ENCODE measurements around the gene OXCT2. TPM values are rescaled to one million over a fixed set of nuclear protein-coding genes. Genes with fewer than 3 reads are reported as not detected.

OXCT2 gene
- polyA plus RNA-seq, 2 donors: 0.25 to 0.28 TPM

GRCh38 chr1:39745016-39745670 lies 26.0 kb downstream of the OXCT2 start:
- Histone ChIP-seq H3K36me3 (ENCODE audit: control insufficient read depth in 2 of 2, insufficient read depth in 2 of 2, low read length in 1 of 2) (peaks cover 36 to 45% of the 10 kb centered on the region in 2 donors), H3K4me1 (ENCODE audit: control insufficient read depth in 2 of 2, insufficient read depth in 2 of 2, low read length in 1 of 2) (no peaks in the 10 kb centered on the region)
- WGBS, 2 donors: 94 to 95% methylated on average over 16 of the region's 16 CpGs

GRCh38 chr1:39738622-39739366 lies 32.4 kb downstream of the OXCT2 start, which contains the start of gene PPIE:
PPIE (plus strand) TSS chr1:39738882; CDS start chr1:39738901, 19 bp downstream.
- Histone ChIP-seq H3K4me1 (ENCODE audit: control insufficient read depth in 2 of 2, insufficient read depth in 2 of 2, low read length in 1 of 2) (peaks cover 6 to 9% of the 10 kb centered on the region in 2 donors), H3K4me3 (ENCODE audit: low read depth in 1 of 2, low read length in 2 of 2) (peak within 1 kb of the TSS; percentile 85 to 99), H3K27ac (ENCODE audit: low read depth in 2 of 2, low read length in 1 of 2) (peak within 1 kb of the TSS; percentile 75 to 91), H3K27me3 (ENCODE audit: control insufficient read depth in 1 of 2, insufficient read depth in 2 of 2, low read length in 2 of 2) (no peaks in the 10 kb centered on the region), H3K9me3 (ENCODE audit: control insufficient read depth in 2 of 2, insufficient read depth in 1 of 2, low read depth in 1 of 2, low read length in 1 of 2) (no peaks in the 10 kb centered on the region), H3K36me3 (ENCODE audit: control insufficient read depth in 2 of 2, insufficient read depth in 2 of 2, low read length in 1 of 2) (peaks cover 10 to 15% of the 10 kb centered on the region in 2 donors)
- WGBS, 2 donors: 1% methylated on average over 46 to 52 of the region's 52 CpGs

More at GRCh38 chr1:39745016-39745670, 26.0 kb downstream of the OXCT2 start:
- Histone ChIP-seq H3K9me3 (ENCODE audit: control insufficient read depth in 2 of 2, insufficient read depth in 1 of 2, low read depth in 1 of 2, low read length in 1 of 2) (peaks cover 0 to 2% of the 10 kb centered on the region in 2 donors), H3K27me3 (ENCODE audit: control insufficient read depth in 1 of 2, insufficient read depth in 2 of 2, low read length in 2 of 2) (no peaks in the 10 kb centered on the region), H3K27ac (ENCODE audit: low read depth in 2 of 2, low read length in 1 of 2) (no peak overlapping the region), H3K4me3 (ENCODE audit: low read depth in 1 of 2, low read length in 2 of 2) (no peak overlapping the region)

- WGBS, 2 donors: 81 to 83% methylated on average over 9 of the region's 9 CpGs
- H3K27ac ChIP-seq (ENCODE audit: low read depth in 2 of 2, low read length in 1 of 2): no peak overlapping the region
Measured at GRCh38 chr1:39737546-39738169, 33.5 kb downstream of the OXCT2 start.

GRCh38 chr1:39735731-39736130 lies 35.4 kb downstream of the OXCT2 start:
- peaks cover 6 to 9% of the 10 kb centered on the region in 2 donors for H3K4me1 ChIP-seq (ENCODE audit: control insufficient read depth in 2 of 2, insufficient read depth in 2 of 2, low read length in 1 of 2)
- H3K4me3 ChIP-seq (ENCODE audit: low read depth in 1 of 2, low read length in 2 of 2): no peak overlapping the region
- no peaks in the 10 kb centered on the region for H3K36me3 ChIP-seq (ENCODE audit: control insufficient read depth in 2 of 2, insufficient read depth in 2 of 2, low read length in 1 of 2)
- no peaks in the 10 kb centered on the region for H3K9me3 ChIP-seq (ENCODE audit: control insufficient read depth in 2 of 2, insufficient read depth in 1 of 2, low read depth in 1 of 2, low read length in 1 of 2)
- H3K27me3 ChIP-seq (ENCODE audit: control insufficient read depth in 1 of 2, insufficient read depth in 2 of 2, low read length in 2 of 2): no peaks in the 10 kb centered on the region
- WGBS, 2 donors: 69 to 83% methylated on average over 3 of the region's 3 CpGs
- H3K27ac ChIP-seq (ENCODE audit: low read depth in 2 of 2, low read length in 1 of 2): no peak overlapping the region

More at GRCh38 chr1:39737546-39738169, 33.5 kb downstream of the OXCT2 start:
- H3K27me3 ChIP-seq (ENCODE audit: control insufficient read depth in 1 of 2, insufficient read depth in 2 of 2, low read length in 2 of 2): no peaks in the 10 kb centered on the region
- H3K4me3 ChIP-seq (ENCODE audit: low read depth in 1 of 2, low read length in 2 of 2): no peak overlapping the region
- H3K9me3 ChIP-seq (ENCODE audit: control insufficient read depth in 2 of 2, insufficient read depth in 1 of 2, low read depth in 1 of 2, low read length in 1 of 2): no peaks in the 10 kb centered on the region
- peaks cover 6 to 9% of the 10 kb centered on the region in 2 donors for H3K4me1 ChIP-seq (ENCODE audit: control insufficient read depth in 2 of 2, insufficient read depth in 2 of 2, low read length in 1 of 2)
- peaks cover 6 to 12% of the 10 kb centered on the region in 2 donors for H3K36me3 ChIP-seq (ENCODE audit: control insufficient read depth in 2 of 2, insufficient read depth in 2 of 2, low read length in 1 of 2)

- no peak overlapping the region for H3K27ac ChIP-seq (ENCODE audit: low read depth in 2 of 2, low read length in 1 of 2)
- no peaks in the 10 kb centered on the region for H3K9me3 ChIP-seq (ENCODE audit: control insufficient read depth in 2 of 2, insufficient read depth in 1 of 2, low read depth in 1 of 2, low read length in 1 of 2)
- H3K4me3 ChIP-seq (ENCODE audit: low read depth in 1 of 2, low read length in 2 of 2): no peak overlapping the region
- no peaks in the 10 kb centered on the region for H3K27me3 ChIP-seq (ENCODE audit: control insufficient read depth in 1 of 2, insufficient read depth in 2 of 2, low read length in 2 of 2)
- 41 to 50% methylated on average over 7 of the region's 7 CpGs for WGBS, 2 donors
- no peaks in the 10 kb centered on the region for H3K4me1 ChIP-seq (ENCODE audit: control insufficient read depth in 2 of 2, insufficient read depth in 2 of 2, low read length in 1 of 2)
- no peaks in the 10 kb centered on the region for H3K36me3 ChIP-seq (ENCODE audit: control insufficient read depth in 2 of 2, insufficient read depth in 2 of 2, low read length in 1 of 2)
Measured at GRCh38 chr1:39733161-39733560, 38.0 kb downstream of the OXCT2 start.

GRCh38 chr1:39732730-39733129 lies 38.4 kb downstream of the OXCT2 start:
- 45 to 56% methylated on average over 3 of the region's 3 CpGs for WGBS, 2 donors
- no peaks in the 10 kb centered on the region for H3K4me1 ChIP-seq (ENCODE audit: control insufficient read depth in 2 of 2, insufficient read depth in 2 of 2, low read length in 1 of 2)
- H3K36me3 ChIP-seq (ENCODE audit: control insufficient read depth in 2 of 2, insufficient read depth in 2 of 2, low read length in 1 of 2): no peaks in the 10 kb centered on the region
- no peak overlapping the region for H3K4me3 ChIP-seq (ENCODE audit: low read depth in 1 of 2, low read length in 2 of 2)
- no peaks in the 10 kb centered on the region for H3K9me3 ChIP-seq (ENCODE audit: control insufficient read depth in 2 of 2, insufficient read depth in 1 of 2, low read depth in 1 of 2, low read length in 1 of 2)
- H3K27ac ChIP-seq (ENCODE audit: low read depth in 2 of 2, low read length in 1 of 2): no peak overlapping the region
- H3K27me3 ChIP-seq (ENCODE audit: control insufficient read depth in 1 of 2, insufficient read depth in 2 of 2, low read length in 2 of 2): no peaks in the 10 kb centered on the region

GRCh38 chr1:39729842-39730241 lies 41.3 kb downstream of the OXCT2 start:
- H3K36me3 ChIP-seq (ENCODE audit: control insufficient read depth in 2 of 2, insufficient read depth in 2 of 2, low read length in 1 of 2): no peaks in the 10 kb centered on the region
- no peaks in the 10 kb centered on the region for H3K4me1 ChIP-seq (ENCODE audit: control insufficient read depth in 2 of 2, insufficient read depth in 2 of 2, low read length in 1 of 2)
- H3K9me3 ChIP-seq (ENCODE audit: control insufficient read depth in 2 of 2, insufficient read depth in 1 of 2, low read depth in 1 of 2, low read length in 1 of 2): no peaks in the 10 kb centered on the region
- H3K27ac ChIP-seq (ENCODE audit: low read depth in 2 of 2, low read length in 1 of 2): no peak overlapping the region
- 47 to 69% methylated on average over 4 of the region's 4 CpGs for WGBS, 2 donors
- H3K4me3 ChIP-seq (ENCODE audit: low read depth in 1 of 2, low read length in 2 of 2): no peak overlapping the region
- peaks cover 0 to 5% of the 10 kb centered on the region in 2 donors for H3K27me3 ChIP-seq (ENCODE audit: control insufficient read depth in 1 of 2, insufficient read depth in 2 of 2, low read length in 2 of 2)

- 54 to 65% methylated on average over 3 of the region's 3 CpGs for WGBS, 2 donors
- H3K36me3 ChIP-seq (ENCODE audit: control insufficient read depth in 2 of 2, insufficient read depth in 2 of 2, low read length in 1 of 2): no peaks in the 10 kb centered on the region
- no peaks in the 10 kb centered on the region for H3K4me1 ChIP-seq (ENCODE audit: control insufficient read depth in 2 of 2, insufficient read depth in 2 of 2, low read length in 1 of 2)
- no peak overlapping the region for H3K4me3 ChIP-seq (ENCODE audit: low read depth in 1 of 2, low read length in 2 of 2)
- peaks cover 0 to 5% of the 10 kb centered on the region in 2 donors for H3K27me3 ChIP-seq (ENCODE audit: control insufficient read depth in 1 of 2, insufficient read depth in 2 of 2, low read length in 2 of 2)
- H3K9me3 ChIP-seq (ENCODE audit: control insufficient read depth in 2 of 2, insufficient read depth in 1 of 2, low read depth in 1 of 2, low read length in 1 of 2): no peaks in the 10 kb centered on the region
- no peak overlapping the region for H3K27ac ChIP-seq (ENCODE audit: low read depth in 2 of 2, low read length in 1 of 2)
Measured at GRCh38 chr1:39729030-39729429, 42.1 kb downstream of the OXCT2 start.

GRCh38 chr1:39727932-39728317 lies 43.2 kb downstream of the OXCT2 start:
- H3K9me3 ChIP-seq (ENCODE audit: control insufficient read depth in 2 of 2, insufficient read depth in 1 of 2, low read depth in 1 of 2, low read length in 1 of 2): no peaks in the 10 kb centered on the region
- no peaks in the 10 kb centered on the region for H3K36me3 ChIP-seq (ENCODE audit: control insufficient read depth in 2 of 2, insufficient read depth in 2 of 2, low read length in 1 of 2)
- no peaks in the 10 kb centered on the region for H3K4me1 ChIP-seq (ENCODE audit: control insufficient read depth in 2 of 2, insufficient read depth in 2 of 2, low read length in 1 of 2)
- no peak overlapping the region for H3K27ac ChIP-seq (ENCODE audit: low read depth in 2 of 2, low read length in 1 of 2)
- H3K4me3 ChIP-seq (ENCODE audit: low read depth in 1 of 2, low read length in 2 of 2): no peak overlapping the region
- peaks cover 0 to 5% of the 10 kb centered on the region in 2 donors for H3K27me3 ChIP-seq (ENCODE audit: control insufficient read depth in 1 of 2, insufficient read depth in 2 of 2, low read length in 2 of 2)
- WGBS, 2 donors: 66 to 70% methylated on average over 14 of the region's 14 CpGs

Measured in esophagus (tissue), 2 donors.